ENCODE data around the gene MYOG.

MYOG gene

GRCh38 chr1:203045821-203046594, 39.8 kb downstream of the MYOG start:
- no peak for DNase-seq

GRCh38 chr1:203045336-203045735, 40.5 kb downstream of the MYOG start:
- DNase-seq, result no peak

GRCh38 chr1:203044546-203045250, 41.1 kb downstream of the MYOG start:
- DNase-seq, result no peak

- no peak for DNase-seq
These were observed 41.8 kb downstream of the MYOG start for GRCh38 chr1:203043830-203044545.

DNA sequence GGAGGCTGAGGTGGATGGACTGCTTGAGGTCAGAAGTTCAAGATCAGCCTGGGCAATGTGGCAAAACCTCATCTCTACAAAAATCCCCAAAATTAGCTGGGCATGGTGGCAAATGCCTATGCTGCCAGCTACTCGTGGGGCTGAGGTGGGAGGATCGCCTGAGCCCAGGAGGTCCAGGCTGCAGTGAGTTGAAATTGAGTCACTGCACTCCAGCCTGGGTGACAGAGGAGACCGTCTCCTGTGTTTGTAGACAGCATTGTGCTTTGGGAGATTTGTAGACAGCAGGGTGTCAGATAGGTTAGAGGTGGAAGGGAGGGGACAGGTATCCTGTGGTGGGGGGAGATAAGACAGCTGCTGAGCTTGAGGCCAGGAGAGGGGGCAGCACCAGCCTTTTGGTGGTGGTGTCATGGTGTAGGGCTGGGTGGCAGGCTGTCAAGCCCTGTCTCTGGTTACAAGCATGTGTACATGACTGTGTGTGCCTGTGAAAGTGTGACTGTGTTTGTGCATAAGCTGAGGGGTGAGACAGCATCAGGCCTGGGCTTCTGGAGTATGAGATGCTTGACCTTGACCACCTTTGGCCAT, 44.4 kb downstream of the MYOG start:
- DNase-seq, result no peak

DNA sequence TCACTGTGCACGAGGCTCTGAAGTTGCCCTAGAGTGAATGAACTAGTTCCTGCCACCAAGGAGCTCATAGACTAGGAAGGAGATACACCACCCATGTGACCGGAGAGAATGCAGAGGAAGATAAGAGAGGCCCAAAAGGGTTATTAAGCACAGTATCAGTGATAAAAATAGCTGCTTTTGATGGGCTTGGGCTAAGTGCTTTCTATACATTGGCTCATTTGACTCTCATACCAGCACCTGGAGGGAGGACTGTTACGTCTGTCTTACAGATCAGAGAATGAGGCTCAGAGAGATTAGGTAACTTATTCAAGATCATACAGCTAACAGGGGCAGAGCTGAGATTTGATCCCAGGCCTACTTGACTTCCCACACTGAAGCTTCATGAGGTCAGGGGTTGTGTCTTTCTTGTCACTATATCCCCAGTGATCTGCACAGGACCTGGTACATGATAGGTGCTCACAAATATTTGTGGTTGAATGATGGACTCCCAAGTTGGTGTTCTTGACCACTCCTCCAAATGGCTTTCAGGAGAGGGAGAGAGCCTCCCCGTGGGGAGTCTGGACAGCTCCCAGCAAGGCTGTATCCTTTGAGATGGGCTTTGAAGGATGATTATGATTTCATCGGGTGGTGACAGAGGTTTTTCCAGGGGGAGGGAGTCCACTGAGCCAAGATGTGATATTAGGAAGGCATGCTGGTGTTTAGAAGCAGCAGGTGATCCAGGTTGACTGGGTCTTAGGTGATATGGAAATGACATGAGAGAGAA, 45.1 kb downstream of the MYOG start:
- DNase-seq, result no peak

DNA sequence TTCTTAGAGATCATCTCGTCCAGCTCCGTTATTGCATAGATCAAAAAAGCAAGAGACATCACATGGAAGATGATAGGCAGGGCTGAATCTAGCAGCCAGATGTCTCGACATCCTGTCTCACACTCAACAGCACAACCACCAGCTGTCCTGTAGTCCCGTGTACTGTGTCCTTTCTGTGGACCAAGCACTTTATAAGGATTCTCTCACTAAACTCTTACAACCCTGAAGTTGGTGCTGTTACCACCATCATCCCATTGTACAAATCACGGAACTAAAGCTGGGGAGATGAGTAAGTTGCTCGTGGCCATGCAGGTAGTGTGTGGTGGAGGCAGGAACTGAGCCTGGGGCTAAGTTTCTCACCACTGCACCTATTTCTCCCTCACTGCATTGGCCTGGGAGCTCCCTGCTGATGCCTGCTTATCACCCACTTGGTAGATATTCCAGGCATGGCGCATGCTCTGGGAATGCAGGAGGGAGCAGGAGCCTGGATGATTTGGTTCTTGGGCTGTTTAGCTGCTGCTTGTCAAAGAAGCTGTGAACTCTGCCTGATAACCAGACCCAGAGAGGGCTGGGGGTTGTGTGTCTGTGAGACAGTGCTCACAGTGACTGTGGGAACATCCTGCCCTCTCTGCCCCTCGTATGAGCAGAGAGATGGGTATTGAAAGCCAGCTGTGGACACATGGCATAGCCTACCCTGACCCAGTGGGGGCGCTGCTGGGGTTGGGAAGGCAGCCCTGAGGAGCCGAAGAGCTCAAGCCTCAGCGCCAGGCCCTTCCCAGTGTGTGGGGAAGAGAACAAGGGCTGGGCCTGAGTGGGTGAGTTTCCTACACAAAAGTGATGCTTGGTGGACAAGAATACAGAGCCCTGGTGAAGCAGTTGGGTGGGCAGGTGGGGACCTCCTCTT, 46.0 kb downstream of the MYOG start:
- no peak for DNase-seq

GRCh38 chr1:203038891-203039608, 46.8 kb downstream of the MYOG start:
- DNase-seq, result peak; percentile 48

DNA sequence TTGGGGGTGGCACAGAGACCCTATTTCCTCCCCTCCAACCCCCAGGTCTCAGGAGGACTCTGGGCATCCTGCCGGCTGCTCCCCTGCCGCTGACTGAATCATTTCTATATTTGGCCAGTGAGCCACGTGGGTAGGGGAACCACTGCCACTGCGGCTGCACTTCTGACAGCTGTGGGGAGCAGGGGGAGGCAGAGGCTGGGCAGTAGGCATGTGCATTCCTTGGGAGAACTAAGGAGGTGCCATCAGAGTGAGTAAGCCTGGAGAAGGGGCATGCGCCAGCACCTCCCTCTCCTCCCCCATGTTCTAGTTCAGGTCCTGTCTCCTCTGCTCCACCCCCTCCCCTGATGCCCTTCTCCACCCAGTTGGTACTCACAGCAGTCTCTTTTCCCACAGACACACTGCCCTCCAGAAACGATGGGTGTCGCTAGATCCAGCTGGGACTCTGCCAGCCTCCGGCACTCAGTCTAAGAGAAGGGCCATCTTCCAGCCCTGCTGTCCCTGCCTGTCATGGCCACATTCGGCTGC, 47.5 kb downstream of the MYOG start:
- no peak for DNase-seq

DNA sequence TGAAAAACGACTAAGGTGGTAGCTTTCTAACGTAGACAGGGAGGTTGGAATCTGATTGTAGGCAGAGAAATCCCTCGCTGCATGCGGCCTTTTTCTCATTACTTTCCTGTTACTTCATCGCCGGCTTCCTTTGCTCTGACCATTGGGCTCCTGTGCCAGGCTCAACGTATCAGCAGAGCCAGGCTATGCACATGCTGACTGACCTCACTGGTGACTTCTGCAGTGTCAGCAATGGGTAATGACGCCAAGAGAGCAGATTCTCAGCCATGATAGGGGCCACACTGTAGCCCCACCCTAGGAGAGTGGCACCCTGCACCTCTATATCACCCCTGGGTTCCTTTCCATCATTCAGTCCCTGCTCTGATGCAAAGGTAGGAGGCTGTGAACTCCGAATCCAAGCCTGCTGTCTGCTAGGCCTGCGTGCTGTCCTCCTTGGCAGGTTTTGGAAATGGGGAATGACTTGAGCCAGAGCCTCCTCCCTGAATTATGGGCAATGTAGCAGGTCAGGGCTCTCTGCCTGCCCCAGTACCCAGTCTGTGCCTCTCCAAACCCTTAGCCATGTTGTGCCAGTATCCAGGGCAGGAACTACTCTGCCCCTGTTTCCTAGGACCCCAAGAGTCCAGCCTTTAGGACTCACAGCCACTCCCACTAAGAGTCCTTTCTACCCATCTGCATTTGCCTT, 48.2 kb downstream of the MYOG start:
- no peak for DNase-seq

DNA sequence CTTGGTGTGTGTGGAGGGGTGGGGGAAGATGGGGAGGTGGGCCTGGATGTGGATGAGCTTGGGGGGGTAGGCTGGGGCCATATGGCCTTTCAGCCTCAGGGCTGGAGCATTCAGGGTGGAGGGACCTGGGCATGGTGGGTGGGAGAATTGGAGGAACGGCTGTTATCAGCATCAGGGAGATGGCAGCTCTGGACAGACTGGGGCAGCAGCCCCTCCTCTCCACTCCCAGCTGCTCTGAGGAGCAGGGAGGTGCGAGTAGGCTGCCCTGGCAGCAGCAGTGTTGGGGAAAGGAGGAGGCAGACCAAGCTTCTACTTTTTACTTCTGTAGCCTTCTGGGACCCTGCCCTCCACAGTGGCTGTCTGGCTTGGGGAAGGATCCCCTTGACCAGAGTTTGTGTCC, 49.3 kb downstream of the MYOG start:
- DNase-seq, result no peak

DNA sequence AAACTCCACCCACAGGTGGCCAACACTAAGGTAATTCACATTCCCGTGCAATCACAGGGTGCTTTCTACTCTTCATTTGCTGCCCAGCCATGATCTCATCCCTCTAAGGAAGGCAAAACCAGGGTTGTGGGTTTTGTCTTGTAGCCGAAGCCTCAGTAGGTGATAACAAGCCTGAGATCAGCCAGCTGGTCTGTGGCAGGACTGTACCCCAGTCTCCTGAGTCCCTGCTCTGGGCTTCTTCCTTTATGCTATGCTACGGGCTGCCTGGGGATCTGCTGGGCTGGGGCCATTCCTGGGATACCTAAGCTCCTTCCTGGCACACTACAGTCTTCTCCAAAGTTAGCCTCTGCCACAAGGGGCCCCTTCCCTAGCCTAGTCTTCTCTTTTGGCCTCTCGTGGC, 49.7 kb downstream of the MYOG start:
- no peak for DNase-seq

- DNase-seq, result no peak
These were observed 50.5 kb downstream of the MYOG start for GRCh38 chr1:203035111-203036000.

GRCh38 chr1:203034422-203035110, 51.2 kb downstream of the MYOG start:
- no peak for DNase-seq

GRCh38 chr1:203033917-203034316, 51.9 kb downstream of the MYOG start:
- DNase-seq, result no peak

GRCh38 chr1:203033287-203033686, 52.5 kb downstream of the MYOG start:
- no peak for DNase-seq
